NCI-H2107 treated with DMSO at 0.1 percent for 48 hours (cell line): ENCODE results near the gene GUF1.

ENCODE experiments used
- DNase-seq: peaks from one replicate; lab custom pipeline; 2025; ENCODE audit not compliant: unreplicated experiment; lab: John Stamatoyannopoulos, UW

The GUF1 gene, protein sequence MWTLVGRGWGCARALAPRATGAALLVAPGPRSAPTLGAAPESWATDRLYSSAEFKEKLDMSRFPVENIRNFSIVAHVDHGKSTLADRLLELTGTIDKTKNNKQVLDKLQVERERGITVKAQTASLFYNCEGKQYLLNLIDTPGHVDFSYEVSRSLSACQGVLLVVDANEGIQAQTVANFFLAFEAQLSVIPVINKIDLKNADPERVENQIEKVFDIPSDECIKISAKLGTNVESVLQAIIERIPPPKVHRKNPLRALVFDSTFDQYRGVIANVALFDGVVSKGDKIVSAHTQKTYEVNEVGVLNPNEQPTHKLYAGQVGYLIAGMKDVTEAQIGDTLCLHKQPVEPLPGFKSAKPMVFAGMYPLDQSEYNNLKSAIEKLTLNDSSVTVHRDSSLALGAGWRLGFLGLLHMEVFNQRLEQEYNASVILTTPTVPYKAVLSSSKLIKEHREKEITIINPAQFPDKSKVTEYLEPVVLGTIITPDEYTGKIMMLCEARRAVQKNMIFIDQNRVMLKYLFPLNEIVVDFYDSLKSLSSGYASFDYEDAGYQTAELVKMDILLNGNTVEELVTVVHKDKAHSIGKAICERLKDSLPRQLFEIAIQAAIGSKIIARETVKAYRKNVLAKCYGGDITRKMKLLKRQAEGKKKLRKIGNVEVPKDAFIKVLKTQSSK

DNA sequence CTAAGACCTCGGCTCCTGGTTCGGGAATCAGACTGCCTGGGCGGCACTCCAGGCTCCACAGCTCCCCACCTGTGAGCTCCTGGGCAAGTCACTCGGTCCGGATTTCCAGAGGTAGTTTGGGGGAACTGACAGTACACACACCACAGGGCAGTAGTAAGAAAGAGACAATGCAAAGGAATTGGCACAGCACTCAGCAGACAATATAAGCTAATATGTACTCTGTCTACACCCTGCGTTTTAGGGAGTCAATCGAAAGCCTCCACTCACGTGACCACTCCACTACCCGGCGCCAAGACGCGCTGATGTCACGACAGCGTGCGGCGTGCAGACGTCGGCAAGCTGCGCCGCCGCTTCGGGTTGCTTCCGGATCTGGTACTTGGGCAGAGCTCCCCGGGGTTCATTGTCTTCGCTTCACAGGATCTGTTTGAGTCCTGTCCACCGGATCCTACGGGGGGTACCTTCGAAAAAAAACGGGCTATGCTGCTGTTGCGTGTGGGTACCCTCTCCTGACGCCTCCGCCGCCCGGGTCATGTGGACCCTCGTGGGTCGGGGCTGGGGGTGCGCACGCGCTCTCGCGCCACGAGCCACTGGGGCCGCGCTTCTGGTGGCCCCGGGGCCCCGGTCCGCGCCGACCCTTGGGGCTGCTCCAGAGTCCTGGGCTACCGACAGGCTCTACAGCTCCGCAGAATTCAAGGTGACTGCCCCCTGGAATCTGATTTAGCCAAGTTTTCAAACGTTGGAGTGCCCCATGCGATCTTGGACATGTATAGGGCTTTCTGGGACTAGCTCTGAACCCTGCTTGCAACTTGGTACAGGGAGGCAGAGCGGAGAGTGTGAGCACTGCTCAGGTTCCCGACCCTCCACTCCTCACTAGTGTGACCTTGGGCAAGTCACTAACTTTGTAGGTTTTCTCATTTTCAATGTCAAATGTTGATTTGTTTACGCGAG, at the start of gene GUF1:
GUF1 (plus strand) TSS at position 327 of the 948 bp plus-strand sequence; CDS start at position 530, 203 bp downstream.
- DNase-seq: peak; percentile 35

DNA sequence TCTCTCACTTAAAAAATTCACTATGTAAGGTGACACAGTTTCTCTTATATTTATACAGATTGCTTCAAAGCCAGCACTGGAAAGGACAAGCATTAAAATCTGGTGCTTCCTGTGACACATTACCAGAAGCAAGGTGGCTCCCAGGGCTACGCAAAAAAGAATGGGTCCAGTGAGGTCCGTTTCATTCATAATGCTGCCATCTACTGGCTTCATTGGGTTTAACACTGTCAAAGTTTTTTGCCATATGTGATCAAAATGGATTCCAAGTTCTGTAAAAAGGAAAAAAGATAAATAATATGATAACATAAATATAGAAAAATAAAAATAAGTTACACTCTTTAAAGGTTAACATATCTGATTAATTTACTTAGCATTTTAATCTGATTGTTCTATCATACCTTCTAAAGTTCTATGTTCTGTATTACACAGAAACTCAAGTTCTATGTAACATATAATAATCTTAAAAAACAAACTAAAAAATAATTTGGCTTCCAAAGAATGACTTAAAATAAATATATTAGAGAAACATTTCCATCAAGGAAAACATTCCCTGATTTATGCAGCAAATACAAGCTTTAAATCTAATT, 48.8 kb upstream of the GUF1 start:
- DNase-seq: peak; percentile 21

DNA sequence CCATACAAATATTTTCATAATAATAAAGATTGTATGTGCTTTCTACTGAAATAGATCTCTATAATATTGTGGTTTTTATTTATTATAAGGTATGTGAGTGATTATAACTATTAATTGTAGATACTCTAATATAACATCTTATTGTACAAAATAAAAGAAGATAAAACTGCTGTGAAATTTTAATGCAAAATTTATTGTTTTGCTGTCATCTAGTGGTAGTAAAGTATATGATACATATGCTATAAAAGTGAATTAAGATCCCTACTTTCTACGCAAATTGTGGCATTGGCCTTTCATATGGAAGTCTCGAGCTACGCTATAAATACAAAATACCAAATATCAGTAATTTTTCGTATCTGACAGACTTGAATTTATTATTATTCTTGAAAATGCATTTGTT, 46.1 kb upstream of the GUF1 start:
- no peak for DNase-seq

DNA sequence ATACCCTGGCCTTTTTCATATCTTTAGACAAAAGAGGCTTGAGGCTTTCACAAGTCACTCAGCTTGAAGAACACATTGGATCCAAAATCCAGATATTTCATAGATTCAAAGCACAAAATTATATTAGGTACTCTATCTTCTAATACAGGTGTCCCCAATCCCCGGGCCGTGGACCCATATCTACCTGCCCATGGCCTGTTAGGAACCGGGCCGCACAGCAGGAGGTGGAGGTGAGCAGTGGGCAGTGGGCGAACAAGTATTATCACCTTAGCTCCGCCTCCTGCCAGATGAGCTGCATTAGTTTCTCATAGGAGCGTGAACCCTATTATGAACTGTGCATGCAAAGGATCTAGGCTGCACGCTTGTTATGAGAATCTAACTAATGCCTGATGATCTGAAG, 45.5 kb upstream of the GUF1 start:
- DNase-seq: no peak

DNA sequence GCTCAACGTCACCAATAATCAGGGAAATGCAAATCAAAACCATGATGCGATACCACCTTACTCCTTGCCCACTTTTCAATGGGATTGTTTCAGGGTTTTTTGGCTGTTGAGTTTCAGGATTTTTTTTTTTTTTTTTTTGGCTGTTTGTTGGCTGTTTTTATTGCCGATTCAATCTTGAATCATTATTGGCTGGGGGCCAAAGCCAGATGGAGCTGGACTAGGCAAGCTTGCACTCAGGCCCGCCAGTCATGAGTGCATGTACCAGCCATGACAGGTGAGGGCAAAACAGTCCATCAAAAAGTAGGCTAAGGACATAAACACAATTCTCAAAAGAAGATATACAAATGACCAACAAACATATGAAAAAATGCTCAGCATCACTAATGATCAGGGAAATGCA, 40.1 kb upstream of the GUF1 start:
- no peak for DNase-seq

DNA sequence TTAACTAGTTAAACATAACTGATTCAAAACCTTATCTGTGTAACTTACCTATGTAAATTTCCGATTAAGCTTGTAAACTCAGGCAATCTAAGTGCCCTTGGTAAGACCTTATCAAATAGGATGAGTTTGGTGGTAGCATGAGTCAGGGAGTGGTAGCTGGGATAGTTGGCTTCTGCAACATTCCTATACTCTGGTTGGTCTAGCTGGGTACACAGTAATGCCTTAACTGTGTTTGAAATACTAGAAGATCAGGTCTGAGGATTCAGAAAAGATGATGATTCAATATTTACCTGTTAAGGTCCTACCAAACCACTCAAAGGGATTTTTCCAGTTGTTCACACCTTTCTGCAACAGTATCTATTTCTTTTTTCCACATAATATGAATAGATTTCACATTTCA, 32.1 kb upstream of the GUF1 start:
- DNase-seq: no peak

DNA sequence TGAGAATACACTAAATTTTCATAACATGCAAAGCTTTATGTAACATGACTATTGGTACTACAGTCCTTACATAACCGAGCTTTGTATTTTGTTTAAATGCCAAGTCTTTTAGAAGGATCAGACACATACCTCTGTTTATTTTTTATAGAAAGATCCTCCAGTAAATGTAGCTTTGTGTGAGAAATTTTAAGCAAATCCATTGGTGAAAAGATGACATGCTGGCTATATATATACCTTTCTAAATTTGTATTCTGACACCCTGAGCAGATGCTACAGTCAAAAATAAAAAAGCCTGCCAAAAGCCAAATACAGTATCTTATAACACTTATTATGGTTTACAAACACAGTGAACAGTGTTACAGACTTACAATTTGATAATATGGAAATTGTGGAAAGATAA, 26.8 kb upstream of the GUF1 start, which contains the start of gene YIPF7:
YIPF7 (minus strand) TSS at position 201 of the 400 bp plus-strand sequence. CDS start 1,525 bp downstream, outside the sequence.
- DNase-seq: no peak

DNA sequence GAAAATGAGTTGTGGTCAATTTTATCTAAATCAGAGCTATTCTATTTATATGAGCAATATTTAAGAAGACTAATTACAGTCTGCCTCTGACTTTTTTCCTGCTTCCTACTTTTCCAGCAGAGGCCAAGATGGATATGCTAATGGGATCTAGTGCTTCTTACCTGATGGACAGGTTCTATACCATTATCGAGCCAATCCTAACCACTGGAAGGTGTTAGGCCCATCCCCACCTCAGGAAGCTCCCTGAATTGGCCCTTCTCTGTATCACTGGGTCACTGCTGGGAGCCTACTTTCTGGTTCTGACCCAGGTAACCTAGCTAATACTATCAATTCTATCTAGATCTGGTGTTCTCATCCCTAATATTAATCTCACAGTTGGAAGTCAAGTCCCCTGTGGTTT, 26.2 kb upstream of the GUF1 start:
- no peak for DNase-seq

DNA sequence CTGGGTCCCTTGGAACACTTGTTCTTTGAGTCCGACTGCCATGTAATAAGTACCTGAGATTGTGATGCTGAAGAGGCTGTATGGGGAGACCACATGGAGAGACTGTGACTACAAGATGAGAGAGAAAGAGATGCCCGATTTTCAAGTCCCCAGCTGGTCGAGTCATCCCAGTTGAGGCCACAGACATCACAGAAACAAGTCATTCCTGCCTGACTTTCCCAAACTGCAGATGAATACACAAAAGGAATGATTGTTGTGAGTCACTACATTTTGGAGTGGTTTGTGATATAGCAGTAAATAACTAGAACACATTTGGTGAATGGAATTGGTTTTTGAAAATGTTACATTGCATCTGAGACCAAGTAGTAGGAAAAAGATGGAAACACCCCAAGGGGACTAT, 17.8 kb upstream of the GUF1 start:
- no peak for DNase-seq

DNA sequence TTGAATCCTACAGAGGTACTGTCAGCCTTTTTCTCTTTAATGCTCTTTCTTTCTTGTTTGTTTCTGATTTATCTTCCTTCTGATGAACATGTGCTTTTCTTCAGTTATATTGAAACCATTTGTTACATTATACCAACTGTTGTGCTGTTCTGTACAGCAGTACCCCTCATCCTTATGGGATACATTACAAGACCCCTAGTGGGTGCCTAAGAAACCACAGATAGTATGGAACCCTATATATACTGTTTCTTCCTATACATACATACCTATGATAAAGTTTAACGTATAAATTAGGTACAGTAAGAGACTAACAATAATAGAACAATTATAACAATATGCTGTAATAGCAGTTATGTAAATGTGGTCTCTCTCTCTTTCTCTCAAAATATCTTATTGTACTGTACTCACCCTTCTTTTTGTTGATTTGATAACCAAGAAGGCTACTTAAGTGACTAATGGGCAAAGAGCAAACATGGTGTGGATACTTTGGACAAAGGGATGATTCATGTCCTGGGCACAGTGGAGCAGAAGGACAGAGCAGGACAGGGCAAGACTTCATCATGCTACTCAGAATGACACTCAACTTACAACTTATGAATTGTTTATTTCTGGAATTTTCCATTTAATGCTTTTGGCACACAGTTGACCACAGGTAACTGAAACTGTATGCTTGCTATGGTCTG, 16.1 kb upstream of the GUF1 start:
- DNase-seq: no peak

DNA sequence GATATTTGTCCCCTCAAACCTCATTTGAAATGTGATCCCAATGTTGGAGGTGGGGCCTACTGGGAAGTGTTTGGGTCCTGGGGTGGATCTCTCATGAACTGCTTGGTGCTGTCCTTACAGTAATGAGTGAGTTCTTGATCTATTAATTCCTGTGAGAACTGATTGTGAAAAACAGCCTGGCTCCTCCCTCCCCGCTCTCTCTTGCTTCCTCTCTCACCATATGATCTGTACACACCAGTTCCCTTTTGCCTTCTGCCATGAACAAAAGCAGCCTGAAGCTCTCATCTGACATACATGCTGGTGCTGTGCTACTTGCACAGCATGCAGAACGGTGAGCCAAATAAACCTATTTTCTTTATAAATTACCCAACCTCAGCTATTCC, 15.6 kb upstream of the GUF1 start:
- no peak for DNase-seq

DNA sequence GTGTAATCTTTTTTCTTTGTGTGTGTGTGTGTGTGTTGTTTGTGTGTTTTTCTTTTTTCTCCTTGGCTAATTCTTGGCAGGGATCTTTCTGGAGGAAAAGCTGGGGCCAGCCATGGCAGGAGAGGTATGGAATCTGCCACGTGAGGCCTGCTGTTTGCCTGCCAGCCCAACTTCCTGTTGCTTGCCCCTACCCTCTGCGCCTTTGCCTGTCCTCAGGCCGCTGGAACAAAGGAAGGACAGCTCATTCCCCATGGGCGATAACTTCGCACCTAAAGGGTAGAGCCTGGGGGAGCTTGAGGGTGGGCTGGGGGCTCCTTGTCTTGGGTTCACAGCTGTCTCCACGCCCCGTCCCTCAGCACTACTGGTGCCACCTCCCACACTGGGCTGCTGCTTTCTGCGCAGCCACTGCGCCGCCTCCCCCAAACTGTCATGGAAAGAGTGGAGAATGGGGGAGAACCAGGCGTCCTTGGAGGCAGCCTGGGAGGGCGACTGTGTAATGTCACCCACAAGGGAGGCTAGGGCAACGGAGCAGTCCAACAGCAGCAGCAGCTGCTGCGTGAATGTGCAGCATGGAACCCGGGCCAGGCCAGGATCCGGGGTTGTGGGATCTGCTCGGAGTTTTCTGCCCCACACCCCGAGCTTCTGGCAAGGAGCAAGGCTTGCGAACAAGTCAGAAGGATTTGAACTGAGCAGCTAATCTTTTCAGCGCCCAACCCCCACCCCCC, 14.5 kb upstream of the GUF1 start:
- no peak for DNase-seq

DNA sequence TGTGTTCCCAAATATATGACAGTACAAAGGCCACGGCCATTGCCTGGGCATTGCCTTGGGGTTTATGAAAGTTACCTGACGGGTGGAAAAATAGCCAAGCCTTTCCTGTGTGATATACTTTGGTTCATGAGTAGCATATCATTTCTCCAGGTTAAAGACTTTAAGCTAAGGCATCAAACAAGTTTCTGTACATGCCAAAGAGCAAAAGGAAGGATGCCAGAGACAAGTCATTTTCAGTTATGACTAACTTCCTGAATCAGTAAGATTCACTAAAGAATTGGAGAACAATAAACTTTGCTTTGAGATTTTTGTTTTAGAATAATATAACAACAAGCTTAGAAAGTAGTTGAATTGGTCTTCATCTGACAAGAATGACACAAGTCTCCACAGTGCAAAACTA, 9.7 kb upstream of the GUF1 start:
- DNase-seq: no peak

DNA sequence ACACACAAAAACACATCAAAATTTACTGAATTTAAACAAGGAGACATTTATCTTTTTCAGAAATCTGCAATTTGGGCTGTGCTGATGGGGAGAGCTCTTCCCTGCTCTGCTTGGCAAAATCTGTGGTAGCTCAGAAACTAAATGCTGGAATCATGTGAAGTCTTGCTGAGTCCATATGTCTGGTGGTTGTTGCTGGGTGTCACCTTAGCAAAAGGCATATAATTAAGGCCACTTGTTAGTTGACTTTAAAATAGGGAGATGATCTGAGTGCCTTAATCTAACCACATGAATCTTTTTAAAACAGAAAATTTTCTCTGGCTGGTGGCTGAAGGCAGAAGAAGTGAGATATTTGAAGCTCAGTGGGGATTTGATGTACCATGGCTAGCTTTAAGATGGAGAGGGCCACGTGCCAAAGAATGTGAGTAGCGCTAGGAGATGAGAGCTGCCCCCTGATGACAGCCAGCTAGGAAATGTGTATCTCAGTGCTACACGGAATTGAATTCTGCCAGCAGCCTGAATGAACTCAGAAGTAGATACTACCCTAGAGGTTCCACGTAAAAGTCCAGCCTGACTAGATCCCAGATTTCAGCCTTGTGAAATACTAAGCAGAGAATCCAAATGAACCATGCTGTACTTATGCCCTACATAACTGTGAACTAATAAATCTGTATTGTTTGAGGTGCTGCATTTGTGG, 7.6 kb upstream of the GUF1 start:
- DNase-seq: no peak

DNA sequence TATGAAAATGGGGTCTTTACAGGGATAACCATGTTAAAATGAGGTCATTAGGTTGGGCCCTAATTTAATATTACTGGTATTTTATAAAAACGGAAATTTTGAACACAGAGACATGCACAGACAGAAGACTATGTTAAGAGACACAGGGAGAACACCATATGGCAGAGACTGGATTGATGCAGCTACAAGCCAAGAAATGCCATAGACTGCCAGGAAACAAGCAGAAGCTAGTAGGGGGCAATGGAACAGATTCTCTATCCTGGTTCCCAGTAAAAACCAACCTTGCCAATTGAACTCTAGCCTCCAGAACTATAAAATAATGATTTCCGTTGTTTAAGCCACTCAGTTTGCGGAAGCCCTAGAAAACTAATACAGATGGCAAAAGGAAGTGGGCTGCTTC, 6.6 kb upstream of the GUF1 start:
- no peak for DNase-seq

DNA sequence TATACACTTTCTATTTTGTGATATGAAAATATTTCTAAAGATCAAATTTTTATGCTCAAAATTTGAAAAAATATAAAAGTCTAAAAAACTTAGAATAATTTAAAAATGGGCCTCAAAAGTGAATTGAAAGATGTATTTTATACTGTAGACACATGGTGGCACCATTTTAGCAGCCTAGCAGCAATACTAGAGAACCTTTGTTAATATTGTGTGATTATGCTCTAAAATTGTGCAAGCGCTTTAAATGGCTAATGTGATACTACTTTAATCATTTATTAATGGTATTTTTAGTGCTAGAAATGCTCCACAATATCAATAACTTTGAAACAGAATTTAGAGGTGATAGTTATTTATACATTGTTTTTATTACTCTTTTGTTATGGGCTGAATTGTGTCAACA, 3.7 kb upstream of the GUF1 start:
- no peak for DNase-seq

DNA sequence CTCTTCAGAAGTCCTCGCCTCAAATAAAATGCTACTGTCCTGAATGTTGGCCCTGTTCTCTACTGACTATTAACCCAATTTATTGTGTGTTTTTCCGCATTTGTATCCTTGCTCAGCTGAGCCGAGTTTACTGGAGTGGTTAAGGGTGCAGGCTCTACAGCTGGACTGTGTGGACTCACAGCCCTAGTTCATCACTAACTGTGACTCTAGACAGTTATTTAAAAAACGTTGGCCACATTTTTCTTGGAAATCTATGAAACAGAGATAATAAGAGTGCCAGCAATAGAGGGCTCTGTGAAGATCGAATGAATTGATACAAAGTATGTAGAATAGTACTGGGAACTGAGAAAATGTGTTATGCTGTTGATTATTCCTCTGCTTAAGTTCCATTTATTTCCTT, 2.9 kb upstream of the GUF1 start:
- DNase-seq: no peak

DNA sequence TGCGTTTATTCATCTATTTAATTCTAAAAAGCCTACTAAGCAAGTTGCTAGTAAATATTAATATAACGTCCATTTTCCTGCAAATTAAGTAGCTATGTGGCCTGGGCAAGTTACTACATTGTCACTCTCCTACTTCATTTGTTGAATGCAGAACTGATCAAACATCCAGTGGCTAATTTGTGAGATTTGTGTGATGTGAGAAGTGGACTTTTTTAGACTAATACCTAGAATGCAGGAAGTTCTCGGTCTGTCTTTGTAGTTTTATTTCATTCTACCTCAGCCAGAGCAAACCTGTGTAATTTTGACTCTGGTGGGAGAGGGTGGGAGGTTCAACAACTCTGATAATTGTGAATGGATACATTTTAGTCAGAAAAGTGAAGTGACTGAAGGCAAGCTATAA, 840 bp downstream of the GUF1 start:
- no peak for DNase-seq

DNA sequence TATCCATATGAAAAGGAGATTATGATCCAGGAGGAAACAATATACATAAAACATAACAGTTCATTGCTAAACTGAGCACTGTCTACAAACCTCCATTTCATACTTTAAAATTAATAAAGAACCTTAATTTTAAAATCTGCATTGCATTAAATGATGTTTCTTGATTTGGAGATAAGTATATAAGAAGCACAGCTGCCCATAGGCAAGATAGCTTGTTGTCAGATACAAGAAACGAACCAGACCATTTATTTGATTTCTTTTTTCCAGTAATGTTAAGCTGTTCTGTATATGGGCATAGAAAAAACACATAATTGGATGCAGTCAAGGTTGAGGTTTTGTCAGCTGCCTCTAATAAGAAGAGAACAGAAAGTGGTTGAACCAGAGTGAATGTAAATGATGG, 6.4 kb downstream of the GUF1 start:
- no peak for DNase-seq
